ENCODE measurements around the gene KRTAP3-2. TPM values are rescaled to one million over a fixed set of nuclear protein-coding genes. Genes with fewer than 3 reads are reported as not detected.

Gene KRTAP3-2
- total RNA-seq, 1 donor, result not detected

DNA sequence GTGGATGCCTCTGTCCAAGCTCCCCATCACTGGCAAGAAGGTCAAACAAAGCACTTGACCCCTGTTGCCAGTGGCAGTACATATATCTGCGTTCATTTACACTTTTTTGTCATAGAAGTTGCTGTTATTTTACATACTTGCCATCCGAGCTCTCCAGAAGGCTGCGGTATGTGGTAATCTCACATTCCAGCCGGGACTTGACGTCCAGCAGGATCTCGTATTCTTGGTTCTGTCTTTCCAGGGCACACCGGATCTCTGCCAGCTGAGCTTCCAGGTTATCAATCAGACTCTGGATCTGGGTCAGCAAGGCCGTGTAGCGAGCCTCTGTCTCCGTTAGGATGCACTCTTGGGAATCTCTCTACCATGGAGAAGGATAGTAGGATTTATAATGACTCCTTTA, 39.6 kb downstream of the KRTAP3-2 start:
- H3K4me1 ChIP-seq (ENCODE audit: insufficient read depth, low read length), result peaks cover 34% of the 10 kb centered on the region
- H3K9me3 ChIP-seq (ENCODE audit: low read depth, low read length), result no peaks in the 10 kb centered on the region
- H2AFZ ChIP-seq (ENCODE audit: low read length), result no peak overlapping the region
- H3K27me3 ChIP-seq (ENCODE audit: insufficient read depth, low read length), result no peaks in the 10 kb centered on the region
- no peak overlapping the region for H3K4me3 ChIP-seq (ENCODE audit: insufficient read depth, low read length)
- H3K27ac ChIP-seq (ENCODE audit: low read depth, low read length), result no peak overlapping the region
- no peak overlapping the region for H3K4me2 ChIP-seq (ENCODE audit: insufficient read depth, low read length)
- no peaks in the 10 kb centered on the region for H4K20me1 ChIP-seq (ENCODE audit: insufficient read depth, low read length)
- DNase-seq (ENCODE audit: insufficient read length, low spot score, missing footprints), result no peak
- TF ChIP-seq CTCF (IDR thresholded peaks at IDR 0.05; ENCODE audit: extremely low read depth, low read depth, low read length), result no peak
- H3K36me3 ChIP-seq (ENCODE audit: insufficient read depth, low read length), result no peaks in the 10 kb centered on the region
- H3K79me2 ChIP-seq (ENCODE audit: insufficient read depth, low read length), result no peaks in the 10 kb centered on the region

DNA sequence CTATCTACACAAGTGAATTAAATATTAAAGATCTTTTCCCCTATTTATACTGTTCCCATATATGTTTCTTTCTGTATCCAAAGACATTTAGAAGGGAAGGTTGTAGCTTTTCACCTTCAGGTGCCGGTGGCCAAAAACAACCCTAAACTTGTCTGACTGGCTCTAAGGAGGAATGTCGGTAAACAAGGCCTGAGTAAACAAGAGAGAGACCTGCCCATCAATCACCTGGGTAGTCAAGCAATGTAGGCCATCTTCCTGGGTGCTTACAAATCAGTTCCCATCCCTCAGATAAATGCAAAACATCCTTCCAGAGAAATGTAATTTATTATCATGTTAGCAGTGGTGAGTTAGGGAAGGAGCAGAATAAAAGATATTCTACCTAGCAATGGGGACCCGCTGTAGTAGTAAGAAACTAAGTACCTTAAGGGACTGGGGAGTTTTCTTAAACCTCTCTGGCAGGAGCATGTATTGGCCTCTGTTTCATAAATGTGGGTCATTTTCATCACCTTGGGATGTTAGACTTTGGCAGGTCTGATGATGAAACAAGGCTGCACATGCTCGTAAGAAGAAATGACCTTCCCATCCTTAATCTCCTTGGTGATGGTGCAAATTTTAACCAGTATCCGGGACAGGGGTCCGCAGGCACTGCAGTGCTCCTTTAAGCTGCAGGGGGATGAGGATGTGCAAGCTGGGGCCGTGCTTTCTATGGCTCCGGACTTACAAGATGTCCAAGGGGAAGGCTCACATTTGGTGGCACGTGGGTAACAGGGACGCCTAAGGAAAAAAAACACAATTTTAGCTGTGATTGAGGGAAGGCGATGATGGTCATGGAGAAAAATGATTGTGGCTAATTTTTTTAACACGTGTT, 41.4 kb downstream of the KRTAP3-2 start:
- Histone ChIP-seq H3K79me2 (ENCODE audit: insufficient read depth, low read length) (no peaks in the 10 kb centered on the region), H2AFZ (ENCODE audit: low read length) (no peak overlapping the region), H3K4me3 (ENCODE audit: insufficient read depth, low read length) (no peak overlapping the region), H3K4me1 (ENCODE audit: insufficient read depth, low read length) (peaks cover 47% of the 10 kb centered on the region), H4K20me1 (ENCODE audit: insufficient read depth, low read length) (no peaks in the 10 kb centered on the region), H3K9me3 (ENCODE audit: low read depth, low read length) (no peaks in the 10 kb centered on the region), H3K36me3 (ENCODE audit: insufficient read depth, low read length) (no peaks in the 10 kb centered on the region), H3K27ac (ENCODE audit: low read depth, low read length) (peak overlapping the region; percentile 98), H3K27me3 (ENCODE audit: insufficient read depth, low read length) (no peaks in the 10 kb centered on the region), H3K4me2 (ENCODE audit: insufficient read depth, low read length) (no peak overlapping the region)
- DNase-seq (ENCODE audit: insufficient read length, low spot score, missing footprints), result no peak
- TF ChIP-seq CTCF (IDR thresholded peaks at IDR 0.05; ENCODE audit: extremely low read depth, low read depth, low read length), result no peak

DNA sequence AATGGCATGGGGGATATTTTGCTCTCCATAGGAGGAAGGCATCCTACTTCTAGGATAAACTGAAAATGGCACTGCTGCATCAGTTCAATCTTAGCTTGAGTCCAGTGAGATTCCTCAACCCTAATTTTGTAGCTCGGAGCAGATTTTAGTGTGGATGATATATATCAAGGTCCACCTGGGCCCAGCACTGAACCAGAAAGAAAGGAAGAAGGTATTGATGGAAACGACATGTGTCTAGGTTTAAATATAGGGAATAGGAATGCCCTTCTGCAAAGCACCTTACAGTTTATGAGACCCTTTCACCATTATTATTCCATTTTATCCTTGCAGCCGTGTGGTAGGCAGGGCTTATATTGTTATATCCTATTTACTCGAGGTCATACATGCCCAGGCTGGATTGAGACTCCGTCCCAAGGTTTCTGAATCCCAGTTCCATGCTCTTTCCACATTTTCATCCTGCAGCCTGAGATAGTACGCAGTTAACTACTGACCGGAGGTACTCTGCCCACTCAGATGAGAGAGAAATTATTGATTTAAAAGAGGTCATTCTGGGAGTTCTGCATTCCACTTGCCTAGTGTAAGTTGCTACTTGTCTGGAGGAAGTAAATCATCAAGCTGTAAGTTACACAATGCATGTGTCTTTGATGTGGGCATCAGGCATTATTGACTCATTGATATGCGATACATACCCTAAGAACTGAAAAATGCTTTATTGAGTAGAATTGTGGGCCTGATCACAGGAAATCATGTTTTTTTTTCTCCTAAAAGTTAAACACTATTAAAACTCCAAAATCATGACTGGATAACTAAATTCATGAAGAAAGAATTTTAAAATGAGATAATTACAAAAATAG, 43.1 kb downstream of the KRTAP3-2 start:
- Histone ChIP-seq H3K9me3 (ENCODE audit: low read depth, low read length) (no peaks in the 10 kb centered on the region), H3K27ac (ENCODE audit: low read depth, low read length) (peak overlapping the region; percentile 98), H3K4me3 (ENCODE audit: insufficient read depth, low read length) (no peak overlapping the region), H3K27me3 (ENCODE audit: insufficient read depth, low read length) (no peaks in the 10 kb centered on the region), H3K4me2 (ENCODE audit: insufficient read depth, low read length) (peak overlapping the region; percentile 38), H3K4me1 (ENCODE audit: insufficient read depth, low read length) (peaks cover 64% of the 10 kb centered on the region), H4K20me1 (ENCODE audit: insufficient read depth, low read length) (no peaks in the 10 kb centered on the region), H3K79me2 (ENCODE audit: insufficient read depth, low read length) (no peaks in the 10 kb centered on the region), H3K36me3 (ENCODE audit: insufficient read depth, low read length) (no peaks in the 10 kb centered on the region), H2AFZ (ENCODE audit: low read length) (no peak overlapping the region)
- peak; percentile 86 for DNase-seq (ENCODE audit: insufficient read length, low spot score, missing footprints)
- no peak for TF ChIP-seq CTCF (IDR thresholded peaks at IDR 0.05; ENCODE audit: extremely low read depth, low read depth, low read length)

- no peaks in the 10 kb centered on the region for H3K27me3 ChIP-seq (ENCODE audit: insufficient read depth, low read length)
- peaks cover 64% of the 10 kb centered on the region for H3K4me1 ChIP-seq (ENCODE audit: insufficient read depth, low read length)
- no peak overlapping the region for H3K4me2 ChIP-seq (ENCODE audit: insufficient read depth, low read length)
Observed at GRCh38 chr17:40953881-40954280, 45.8 kb downstream of the KRTAP3-2 start.

More at GRCh38 chr17:40953881-40954280, 45.8 kb downstream of the KRTAP3-2 start:
- TF ChIP-seq CTCF (IDR thresholded peaks at IDR 0.05; ENCODE audit: extremely low read depth, low read depth, low read length), result no peak
- H3K9me3 ChIP-seq (ENCODE audit: low read depth, low read length), result no peaks in the 10 kb centered on the region
- H3K36me3 ChIP-seq (ENCODE audit: insufficient read depth, low read length), result no peaks in the 10 kb centered on the region
- H4K20me1 ChIP-seq (ENCODE audit: insufficient read depth, low read length), result no peaks in the 10 kb centered on the region
- H3K4me3 ChIP-seq (ENCODE audit: insufficient read depth, low read length), result no peak overlapping the region
- H3K27ac ChIP-seq (ENCODE audit: low read depth, low read length), result peak overlapping the region; percentile 98
- no peaks in the 10 kb centered on the region for H3K79me2 ChIP-seq (ENCODE audit: insufficient read depth, low read length)
- no peak overlapping the region for H2AFZ ChIP-seq (ENCODE audit: low read length)
- DNase-seq (ENCODE audit: insufficient read length, low spot score, missing footprints), result no peak

All from osteoblast (primary cell).